ENCODE results near the gene RHOG.

RHOG gene

DNA sequence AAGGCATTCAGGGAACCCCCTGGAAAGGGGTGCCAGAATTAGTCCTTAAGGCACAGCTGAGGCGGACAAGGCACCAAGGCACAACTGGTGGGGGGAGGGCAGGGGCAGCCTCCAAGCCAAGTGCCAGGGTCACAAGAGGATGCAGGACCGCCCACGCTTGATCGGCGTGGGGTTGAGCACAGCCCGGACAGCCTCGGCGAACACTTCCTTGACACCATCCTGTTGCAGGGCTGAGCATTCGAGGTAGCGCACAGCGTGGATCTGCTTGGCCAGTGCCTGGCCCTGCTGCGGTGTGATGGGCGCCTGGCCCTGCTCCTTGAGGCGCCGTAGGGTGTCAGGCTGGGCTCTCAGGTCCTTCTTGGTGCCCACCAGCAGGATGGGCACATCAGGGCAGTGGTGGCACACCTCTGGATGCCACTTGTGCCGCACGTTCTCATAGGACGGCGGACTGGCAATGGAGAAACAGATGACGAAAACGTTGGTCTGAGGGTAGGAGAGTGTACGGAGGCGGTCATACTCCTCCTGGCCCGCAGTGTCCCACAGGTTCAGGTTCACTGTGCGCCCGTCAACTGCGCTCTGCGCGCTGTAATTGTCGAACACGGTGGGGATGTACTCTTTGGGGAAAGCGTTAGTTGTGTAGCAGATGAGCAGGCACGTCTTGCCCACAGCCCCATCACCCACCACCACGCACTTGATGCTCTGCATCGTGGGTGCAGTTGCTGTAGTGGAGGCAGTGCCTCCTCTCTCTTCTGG is 13.1 kb downstream of the RHOG start:
- FAIRE-seq = no peak
- TF ChIP-seq CTCF (IDR thresholded peaks at IDR 0.05; ENCODE audit: insufficient read depth, missing control alignments) = no peak
- no peak for DNase-seq (ENCODE audit: insufficient read length, low spot score)

DNA sequence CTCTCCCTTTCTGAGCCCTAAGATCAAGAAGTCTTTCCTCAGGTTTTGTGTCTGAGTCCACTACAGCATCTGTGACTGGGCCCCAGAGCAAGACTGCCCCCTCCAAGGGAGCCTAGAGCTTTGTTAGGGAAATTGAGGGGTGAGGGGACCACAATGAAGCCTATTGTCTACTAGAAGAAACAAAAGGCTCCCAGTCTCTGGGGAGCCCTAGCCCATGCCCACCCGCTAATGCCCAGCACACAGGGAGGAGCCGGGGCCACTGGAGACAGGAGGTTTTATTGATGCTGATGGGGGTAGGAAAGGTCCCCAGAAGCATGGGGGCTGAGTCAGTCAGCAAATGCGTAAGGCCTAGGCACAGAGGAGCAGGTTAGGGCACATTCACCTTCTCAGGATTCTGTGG is 14.0 kb downstream of the RHOG start:
- no peak for TF ChIP-seq CTCF (IDR thresholded peaks at IDR 0.05; ENCODE audit: insufficient read depth, missing control alignments)
- FAIRE-seq (no peak), DNase-seq (ENCODE audit: insufficient read length, low spot score) (no peak)

- no peak for TF ChIP-seq CTCF (IDR thresholded peaks at IDR 0.05; ENCODE audit: insufficient read depth, missing control alignments)
- DNase-seq (ENCODE audit: insufficient read length, low spot score) = no peak
- FAIRE-seq = no peak
Measured at GRCh38 chr11:3825473-3826154, 15.1 kb downstream of the RHOG start.

GRCh38 chr11:3824714-3825472 is 15.9 kb downstream of the RHOG start:
- FAIRE-seq (no peak), DNase-seq (ENCODE audit: insufficient read length, low spot score) (no peak)
- peak; percentile 71 for TF ChIP-seq CTCF (IDR thresholded peaks at IDR 0.05; ENCODE audit: insufficient read depth, missing control alignments)

DNA sequence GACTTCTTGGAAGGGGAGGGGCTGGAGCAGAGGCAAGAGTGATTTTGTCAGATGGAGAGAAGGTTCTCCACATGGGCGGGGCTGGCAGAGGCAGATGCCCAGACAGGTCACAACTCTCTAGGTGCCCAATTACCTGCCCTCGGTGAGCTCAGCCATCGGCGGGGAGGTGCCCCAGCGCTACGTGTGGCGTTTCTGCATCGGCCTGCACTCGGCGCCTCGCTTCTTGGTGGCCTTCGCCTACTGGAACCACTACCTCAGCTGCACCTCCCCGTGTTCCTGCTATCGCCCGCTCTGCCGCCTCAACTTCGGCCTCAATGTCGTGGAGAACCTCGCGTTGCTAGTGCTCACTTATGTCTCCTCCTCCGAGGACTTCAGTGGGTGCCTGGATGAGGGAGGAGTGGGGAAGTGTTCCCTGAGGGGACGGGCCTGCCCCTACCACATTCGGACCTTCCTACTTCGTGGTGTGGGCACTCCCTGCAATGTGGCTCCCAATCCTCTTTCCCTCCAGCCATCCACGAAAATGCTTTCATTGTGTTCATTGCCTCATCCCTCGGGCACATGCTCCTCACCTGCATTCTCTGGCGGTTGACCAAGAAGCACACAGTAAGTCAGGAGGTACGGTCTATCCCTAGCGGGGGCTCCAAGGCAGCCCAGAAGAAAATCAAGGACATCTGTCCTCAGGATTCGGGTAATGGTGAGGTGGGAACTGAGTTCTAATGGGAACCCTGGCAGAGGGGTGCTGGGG is 16.8 kb downstream of the RHOG start:
- no peak for DNase-seq (ENCODE audit: insufficient read length, low spot score)

DNA sequence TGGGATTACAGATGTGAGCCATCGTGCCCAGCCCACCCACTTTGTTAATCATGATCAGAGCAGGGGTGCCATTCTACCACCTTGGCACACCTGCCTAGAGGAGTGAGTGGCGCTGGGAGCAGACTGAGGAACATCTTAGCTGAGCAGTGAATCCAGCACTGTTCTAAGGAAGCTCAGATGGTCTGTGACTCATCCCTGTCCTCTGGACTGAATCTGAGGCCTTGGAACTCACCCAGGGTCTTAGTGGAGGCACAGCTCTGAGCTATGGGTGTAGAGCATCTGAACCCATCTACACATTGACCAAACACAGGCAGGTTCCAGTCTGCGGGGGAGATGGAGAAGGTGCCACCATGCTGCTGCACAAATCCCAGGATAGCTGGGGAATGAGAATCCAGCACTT is 17.5 kb downstream of the RHOG start:
- no peak for TF ChIP-seq CTCF (IDR thresholded peaks at IDR 0.05; ENCODE audit: insufficient read depth, missing control alignments)
- DNase-seq (ENCODE audit: insufficient read length, low spot score) (no peak), FAIRE-seq (no peak)

More for the DNA sequence above, 16.8 kb downstream of the RHOG start:
- TF ChIP-seq CTCF (IDR thresholded peaks at IDR 0.05; ENCODE audit: insufficient read depth, missing control alignments) = no peak
- no peak for FAIRE-seq

Data from D721Med (cell line).